A673 (cell line): ENCODE data around the gene TGM3. TPM values are rescaled to one million over a fixed set of nuclear protein-coding genes. Genes with fewer than 3 reads are reported as not detected.
A peak's percentile ranks its signal among the peaks of the same experiment; 100 is the strongest.

Experiments used
- BruUV-seq: library from RNA; stranded (reverse); fragments of 400-500 nt; replicated peaks from 2 replicates; lab custom pipeline; 2021; lab: Mats Ljungman, UMichigan
- CTCF ChIA-PET: fragments of 300-600 bp; sonication (Branson Sonifier 250); formaldehyde crosslinking; loops from one replicate; lab custom pipeline; 2022; ENCODE audit warnings: antibody characterized with exemption; lab: Charles Lee
- POLR2A ChIA-PET: fragments of 300-600 bp; sonication (Branson Sonifier 250); formaldehyde crosslinking; loops from one replicate; lab custom pipeline; 2022; ENCODE audit warnings: antibody characterized with exemption; ENCODE audit not compliant: low non-redundant PET; lab: Charles Lee
- DNase-seq: peaks from one replicate; pipeline ENCODE4 v3.0.0-alpha.2; 2015; ENCODE audit warnings: low spot score
- H3K27ac ChIP-seq: fragments of 200-600 bp; sonication (generic); 2 replicates; pipeline ENCODE4 v1.5.1; 2016; ENCODE audit warnings: mixed run types, low read depth, mild to moderate bottlenecking, mixed read lengths, antibody characterized with exemption, low read length; ENCODE audit not compliant: poor library complexity, severe bottlenecking
- H3K27me3 ChIP-seq: fragments of 200-600 bp; sonication (generic); replicated peaks from 2 replicates; pipeline ENCODE4 v1.6.1; 2017; ENCODE audit warnings: mixed run types, low read depth, mild to moderate bottlenecking, mixed read lengths, antibody characterized with exemption, low read length; ENCODE audit not compliant: insufficient read depth, poor library complexity
- H3K36me3 ChIP-seq: fragments of 200-600 bp; sonication (generic); 2 replicates; pipeline ENCODE4 v1.6.1; 2016; ENCODE audit warnings: mixed run types, mild to moderate bottlenecking, mixed read lengths, antibody characterized with exemption, low read length; ENCODE audit not compliant: insufficient read depth, poor library complexity, severe bottlenecking
- H3K4me1 ChIP-seq: fragments of 200-600 bp; sonication (generic); 2 replicates; pipeline ENCODE4 v1.6.1; 2017; ENCODE audit warnings: mixed run types, mild to moderate bottlenecking, mixed read lengths, antibody characterized with exemption, low read length; ENCODE audit not compliant: insufficient read depth, poor library complexity, severe bottlenecking
- H3K4me3 ChIP-seq: fragments of 200-600 bp; sonication (generic); 2 replicates; pipeline ENCODE4 v1.5.1; 2016; ENCODE audit warnings: low read depth, mixed run types, mild to moderate bottlenecking, mixed read lengths, low read length; ENCODE audit not compliant: poor library complexity, severe bottlenecking
- H3K9me3 ChIP-seq: fragments of 200-600 bp; sonication (generic); 2 replicates; pipeline ENCODE4 v1.6.1; 2016; ENCODE audit warnings: mixed run types, low read depth, mild to moderate bottlenecking, mixed read lengths, antibody characterized with exemption, low read length; ENCODE audit not compliant: poor library complexity, severe bottlenecking
- CTCF ChIP-seq: fragments of 300-800, 200-600 bp; sonication (generic); conservative IDR thresholded peaks from 2 replicates; pipeline ENCODE4 v1.5.1; 2017; ENCODE audit warnings: low read depth, mild to moderate bottlenecking, antibody characterized with exemption, low read length, moderate library complexity, mixed read lengths
- EZH2 ChIP-seq: fragments of 200-600 bp; sonication (generic); IDR thresholded peaks from 2 replicates; pipeline ENCODE4 v1.6.1; 2017; ENCODE audit warnings: borderline replicate concordance, low read depth, mild to moderate bottlenecking, mixed read lengths, antibody characterized with exemption, low read length; ENCODE audit not compliant: poor library complexity, severe bottlenecking
- intact Hi-C: fragments of 100-400 bp; cut with micrococcal nuclease; formaldehyde crosslinking; loops from one replicate; pipeline ENCODE4 v1.10.0; 2022; ENCODE audit not compliant: unreplicated experiment
- total RNA-seq: library from RNA; stranded (reverse); gene quantifications from 2 replicates; pipeline ENCODE4 v1.2.3, GENCODE V29; 2021

TGM3 gene
- total RNA-seq, 1 experiment from 2014 or later, result 0.11 TPM

- ChIA-PET POLR2A (no interaction called here), CTCF (no interaction called here)
- Histone ChIP-seq H3K27ac (no peak overlapping the region), H3K27me3 (peaks cover 5% of the 10 kb centered on the region), H3K4me1 (no peaks in the 10 kb centered on the region), H3K9me3 (no peaks in the 10 kb centered on the region), H3K36me3 (no peaks in the 10 kb centered on the region), H3K4me3 (no peak overlapping the region)
- intact Hi-C loops, result no loop called here
- TF ChIP-seq EZH2 (no peak), CTCF (no peak)
- DNase-seq, result no peak
- BruUV-seq, result no TSS peak
These were observed 83.1 kb downstream of the TGM3 start for GRCh38 chr20:2378893-2379292.

GRCh38 chr20:2379511-2380229 is 83.9 kb downstream of the TGM3 start:
- intact Hi-C loops, result no loop called here
- peak; percentile 7 for DNase-seq
- Histone ChIP-seq H3K36me3 (no peaks in the 10 kb centered on the region), H3K4me3 (no peak overlapping the region), H3K27ac (no peak overlapping the region), H3K4me1 (no peaks in the 10 kb centered on the region), H3K9me3 (no peaks in the 10 kb centered on the region), H3K27me3 (peaks cover 5% of the 10 kb centered on the region)
- BruUV-seq, result no TSS peak
- POLR2A ChIA-PET, result no interaction called here
- TF ChIP-seq CTCF, result no peak
- TF ChIP-seq EZH2, result no peak
- CTCF ChIA-PET, result no interaction called here

DNA sequence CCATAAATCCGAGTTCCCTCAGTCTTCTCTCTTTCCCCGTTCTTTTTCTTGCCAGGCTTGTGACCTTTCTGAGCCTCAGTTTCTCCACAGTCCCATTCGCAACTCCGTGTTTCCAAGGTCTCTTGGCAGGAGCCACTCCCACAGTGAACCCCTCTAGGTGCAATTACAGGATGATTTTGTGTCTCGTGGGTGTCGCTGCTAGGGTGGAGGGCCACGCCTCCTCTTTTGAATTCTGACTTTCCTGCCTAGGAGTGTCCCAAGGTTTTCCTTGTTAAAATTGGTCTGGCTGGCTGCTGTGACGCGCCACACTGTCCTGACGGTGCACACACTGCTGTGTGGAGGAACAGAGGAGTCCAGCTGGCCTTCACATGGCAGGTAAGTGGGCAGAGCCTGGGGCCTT is 84.8 kb downstream of the TGM3 start, which contains the start of gene TGM6:
Gene TGM6, plus strand, starts transcription at position 301 of the 400 bp plus-strand sequence. Its CDS starts 68 bp downstream, at position 369.
- no TSS peak for BruUV-seq
- no peaks in the 10 kb centered on the region for H3K9me3 ChIP-seq
- ChIA-PET CTCF (no interaction called here), POLR2A (no interaction called here)
- H3K36me3 ChIP-seq, result no peaks in the 10 kb centered on the region
- no peak within 1 kb of the TSS for H3K4me3 ChIP-seq
- DNase-seq, result no peak
- peaks cover 5% of the 10 kb centered on the region for H3K27me3 ChIP-seq
- no peaks in the 10 kb centered on the region for H3K4me1 ChIP-seq
- no peak for TF ChIP-seq EZH2
- TF ChIP-seq CTCF, result no peak
- no peak within 1 kb of the TSS for H3K27ac ChIP-seq
- intact Hi-C loops, result no loop called here
